ENCODE data around the gene SYCP2L. TPM values are rescaled to one million over a fixed set of nuclear protein-coding genes. Genes with fewer than 3 reads are reported as not detected.
"Not testable (repeated sequence)": the region's sequence is repeated elsewhere in the genome, so short reads cannot be mapped to it uniquely, and the experiment has no call there.

The SYCP2L gene
- polyA plus RNA-seq, 1 donor from 2014 or later: 9.4 TPM

GRCh38 chr6:10850728-10851127 is 36.1 kb upstream of the SYCP2L start:
- Histone ChIP-seq H2AFZ (ENCODE audit: low read depth, low read length) (no peak overlapping the region), H3K4me2 (ENCODE audit: low read length) (no peak overlapping the region), H3K9me3 (ENCODE audit: low read length) (no peaks in the 10 kb centered on the region), H3K27ac (ENCODE audit: low read length) (no peak overlapping the region), H3K36me3 (ENCODE audit: insufficient read depth, low read length) (no peaks in the 10 kb centered on the region), H3K9ac (ENCODE audit: low read length) (no peak overlapping the region), H3K4me3 (ENCODE audit: low read length) (no peak overlapping the region), H3K27me3 (ENCODE audit: insufficient read depth, low read depth, low read length) (no peaks in the 10 kb centered on the region), H4K20me1 (ENCODE audit: insufficient read depth) (no peaks in the 10 kb centered on the region), H3F3A (ENCODE audit: insufficient read depth, low read length, poor library complexity, severe bottlenecking) (no peaks in the 10 kb centered on the region), H3K9me2 (ENCODE audit: insufficient read depth, low read length) (no peaks in the 10 kb centered on the region), H3K79me2 (replicated peaks; ENCODE audit: insufficient read depth, low read length) (no peaks in the 10 kb centered on the region)
- TF ChIP-seq RAD21 (conservative IDR thresholded peaks at IDR 0.05) (no peak), EP300 (conservative IDR thresholded peaks at IDR 0.05; ENCODE audit: poor library complexity, severe bottlenecking) (no peak), REST (IDR thresholded peaks at IDR 0.05; ENCODE audit: borderline replicate concordance) (no peak), EZH2 (IDR thresholded peaks at IDR 0.05; ENCODE audit: borderline replicate concordance, insufficient read depth, low read length, poor library complexity, severe bottlenecking) (no peak), SMC3 (conservative IDR thresholded peaks at IDR 0.05; ENCODE audit: poor library complexity) (no peak), TAF1 (IDR thresholded peaks at IDR 0.05; ENCODE audit: low read depth) (no peak), POLR2AphosphoS5 (IDR thresholded peaks at IDR 0.05) (no peak), MXI1 (conservative IDR thresholded peaks at IDR 0.05; ENCODE audit: poor library complexity, severe bottlenecking) (no peak)
- TF ChIP-seq, protein P1, sequence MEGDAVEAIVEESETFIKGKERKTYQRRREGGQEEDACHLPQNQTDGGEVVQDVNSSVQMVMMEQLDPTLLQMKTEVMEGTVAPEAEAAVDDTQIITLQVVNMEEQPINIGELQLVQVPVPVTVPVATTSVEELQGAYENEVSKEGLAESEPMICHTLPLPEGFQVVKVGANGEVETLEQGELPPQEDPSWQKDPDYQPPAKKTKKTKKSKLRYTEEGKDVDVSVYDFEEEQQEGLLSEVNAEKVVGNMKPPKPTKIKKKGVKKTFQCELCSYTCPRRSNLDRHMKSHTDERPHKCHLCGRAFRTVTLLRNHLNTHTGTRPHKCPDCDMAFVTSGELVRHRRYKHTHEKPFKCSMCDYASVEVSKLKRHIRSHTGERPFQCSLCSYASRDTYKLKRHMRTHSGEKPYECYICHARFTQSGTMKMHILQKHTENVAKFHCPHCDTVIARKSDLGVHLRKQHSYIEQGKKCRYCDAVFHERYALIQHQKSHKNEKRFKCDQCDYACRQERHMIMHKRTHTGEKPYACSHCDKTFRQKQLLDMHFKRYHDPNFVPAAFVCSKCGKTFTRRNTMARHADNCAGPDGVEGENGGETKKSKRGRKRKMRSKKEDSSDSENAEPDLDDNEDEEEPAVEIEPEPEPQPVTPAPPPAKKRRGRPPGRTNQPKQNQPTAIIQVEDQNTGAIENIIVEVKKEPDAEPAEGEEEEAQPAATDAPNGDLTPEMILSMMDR (IDR thresholded peaks at IDR 0.05; ENCODE audit: poor library complexity, severe bottlenecking): no peak

DNA sequence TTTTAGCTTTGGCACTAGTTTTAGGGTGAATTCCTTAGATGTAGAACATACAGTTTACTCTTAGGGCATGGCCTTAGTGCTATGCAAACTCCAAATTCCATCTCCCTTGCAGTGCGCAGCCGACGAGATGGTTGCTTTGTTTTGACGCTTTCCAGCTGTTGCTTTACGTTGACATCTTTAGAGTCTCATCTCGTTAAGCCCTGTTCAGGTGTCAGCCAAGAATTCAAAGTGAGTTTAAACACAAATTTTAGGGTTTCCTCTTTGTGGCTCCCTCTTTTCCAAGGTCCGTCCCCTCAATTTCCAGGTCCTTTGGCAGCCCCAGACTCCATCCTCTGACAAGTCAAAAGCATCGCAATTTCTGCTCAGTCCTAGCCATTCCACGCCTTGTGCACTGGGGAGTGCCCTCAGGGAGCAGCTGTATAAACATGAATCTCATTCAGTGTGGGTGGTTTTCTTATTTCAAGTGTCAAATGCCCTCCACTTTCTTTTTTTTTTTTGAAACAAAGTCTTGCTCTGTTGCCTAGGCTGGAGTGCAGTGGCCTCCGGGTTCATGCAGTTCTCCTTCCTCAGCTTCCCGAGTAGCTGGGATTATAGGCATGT is 34.4 kb upstream of the SYCP2L start:
- H3K4me3 ChIP-seq (ENCODE audit: low read length): no peak overlapping the region
- TF ChIP-seq EP300 (conservative IDR thresholded peaks at IDR 0.05; ENCODE audit: poor library complexity, severe bottlenecking) (no peak), REST (IDR thresholded peaks at IDR 0.05; ENCODE audit: borderline replicate concordance) (no peak)
- TF ChIP-seq, protein P1 (IDR thresholded peaks at IDR 0.05; ENCODE audit: poor library complexity, severe bottlenecking): no peak

DNA sequence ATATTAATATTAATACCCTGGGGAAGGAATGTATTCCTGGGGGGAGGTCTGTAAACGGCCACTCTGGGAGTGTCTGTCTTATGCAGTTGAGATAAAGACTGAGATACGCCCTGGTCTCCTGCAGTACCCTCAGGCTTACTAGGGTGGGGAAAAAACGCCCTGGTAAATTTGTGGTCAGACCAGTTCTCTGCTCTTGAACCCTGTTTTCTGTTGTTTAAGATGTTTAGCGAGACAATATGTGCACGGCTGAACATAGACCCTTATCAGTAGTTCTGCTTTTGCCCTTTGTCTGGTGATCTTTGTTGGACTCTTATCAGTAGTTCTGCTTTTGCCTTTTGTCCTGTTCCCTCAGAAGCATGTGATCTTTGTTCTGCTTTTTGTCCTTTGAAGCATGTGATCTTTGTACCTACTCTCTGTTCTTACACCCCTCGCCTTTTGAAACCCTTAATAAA is 33.0 kb upstream of the SYCP2L start:
- not testable (repeated sequence) for H3K4me2 ChIP-seq (ENCODE audit: low read length); H3K9me2 ChIP-seq (ENCODE audit: insufficient read depth, low read length); H3K27ac ChIP-seq (ENCODE audit: low read length); H3K9me3 ChIP-seq (ENCODE audit: low read length); H3K27me3 ChIP-seq (ENCODE audit: insufficient read depth, low read depth, low read length); H2AFZ ChIP-seq (ENCODE audit: low read depth, low read length); H3K36me3 ChIP-seq (ENCODE audit: insufficient read depth, low read length); H3F3A ChIP-seq (ENCODE audit: insufficient read depth, low read length, poor library complexity, severe bottlenecking); H3K4me3 ChIP-seq (ENCODE audit: low read length); H3K79me2 ChIP-seq (replicated peaks; ENCODE audit: insufficient read depth, low read length); H4K20me1 ChIP-seq (ENCODE audit: insufficient read depth); H3K9ac ChIP-seq (ENCODE audit: low read length)

More for the DNA sequence above, 34.4 kb upstream of the SYCP2L start:
- Histone ChIP-seq H3K9me2 (ENCODE audit: insufficient read depth, low read length) (no peaks in the 10 kb centered on the region), H3K4me2 (ENCODE audit: low read length) (no peak overlapping the region), H3K36me3 (ENCODE audit: insufficient read depth, low read length) (no peaks in the 10 kb centered on the region), H2AFZ (ENCODE audit: low read depth, low read length) (no peak overlapping the region), H3F3A (ENCODE audit: insufficient read depth, low read length, poor library complexity, severe bottlenecking) (no peaks in the 10 kb centered on the region), H4K20me1 (ENCODE audit: insufficient read depth) (no peaks in the 10 kb centered on the region), H3K27me3 (ENCODE audit: insufficient read depth, low read depth, low read length) (no peaks in the 10 kb centered on the region), H3K9ac (ENCODE audit: low read length) (no peak overlapping the region), H3K27ac (ENCODE audit: low read length) (no peak overlapping the region), H3K9me3 (ENCODE audit: low read length) (no peaks in the 10 kb centered on the region), H3K79me2 (replicated peaks; ENCODE audit: insufficient read depth, low read length) (no peaks in the 10 kb centered on the region)
